HG03280 (cell line): Measurements from ENCODE around the gene KIF5A.
"Not testable (repeated sequence)": the region's sequence is repeated elsewhere in the genome, so short reads cannot be mapped to it uniquely, and the experiment has no call there.

Experiments
- ATAC-seq: cut with Tn5 transposase; IDR thresholded peaks from one replicate; pipeline ENCODE4 v1.9.1; 2021; ENCODE audit warnings: mild to moderate bottlenecking, moderate library complexity; ENCODE audit not compliant: unreplicated experiment

The KIF5A gene

DNA sequence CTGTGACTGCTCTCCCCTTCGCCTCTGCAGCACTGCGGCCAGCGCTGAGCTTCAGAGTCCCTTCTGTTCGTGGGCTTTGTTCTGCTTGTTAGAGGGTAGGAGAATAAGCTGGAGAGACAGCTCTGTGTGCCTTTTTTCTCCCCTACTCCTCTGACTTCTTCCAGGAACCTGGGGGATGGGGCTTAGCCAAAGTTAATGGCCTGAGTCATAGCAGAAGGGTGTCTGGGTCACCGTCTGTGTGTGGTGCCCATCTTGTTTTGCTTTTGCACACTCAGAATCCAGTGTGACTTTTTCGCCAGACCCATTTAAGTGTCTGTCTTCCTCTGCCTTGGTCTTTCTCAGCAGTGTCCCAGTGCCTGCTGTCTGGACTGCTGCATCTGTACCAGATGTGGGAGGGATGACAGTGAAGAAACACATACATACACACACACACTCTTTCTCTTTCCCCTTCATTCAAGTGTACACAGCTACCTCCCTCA is 3.0 kb downstream of the KIF5A start:
- ATAC-seq = no peak

DNA sequence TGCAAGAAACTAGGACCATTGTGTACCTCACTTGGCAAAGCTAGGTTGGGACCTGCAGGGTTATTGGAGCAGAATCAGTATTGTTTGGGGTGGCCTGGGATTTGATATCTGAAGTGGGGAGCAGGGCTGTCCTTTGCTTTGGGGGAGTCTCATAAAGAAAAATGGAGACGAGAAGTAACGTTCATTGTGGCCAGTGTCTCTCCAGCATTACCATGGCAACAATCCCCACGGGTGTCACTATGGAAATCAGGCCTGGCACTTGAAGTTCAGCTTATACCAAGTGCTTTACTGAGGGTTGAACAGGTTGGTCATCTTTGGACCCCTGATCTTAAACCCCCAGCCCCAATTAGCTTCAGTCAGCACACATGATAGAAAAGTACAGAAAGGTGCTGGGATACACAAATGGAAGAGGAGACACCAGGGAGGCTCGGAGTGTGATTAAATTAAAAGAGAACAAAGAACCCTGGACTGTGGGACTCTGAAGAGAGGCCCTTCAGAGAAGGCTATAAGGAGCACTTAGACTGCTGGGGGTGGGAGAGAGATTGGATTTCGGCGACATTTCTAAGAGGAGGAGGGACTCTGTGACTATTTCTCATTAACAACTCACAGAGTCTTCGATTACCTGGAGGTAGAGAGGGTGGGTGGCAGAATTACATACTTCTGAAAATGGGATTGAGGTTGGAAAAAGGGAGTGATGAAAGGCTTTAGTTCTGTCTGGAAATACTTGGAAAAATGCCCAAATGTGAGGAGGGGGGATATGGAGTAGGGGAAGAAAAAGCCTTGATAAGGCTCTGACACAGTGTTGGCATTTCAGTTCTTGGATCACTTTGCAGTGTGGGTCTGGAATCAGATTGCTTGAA is 3.7 kb downstream of the KIF5A start:
- ATAC-seq = no peak

- ATAC-seq = no peak
Measured at GRCh38 chr12:57554453-57554852, 4.6 kb downstream of the KIF5A start.

GRCh38 chr12:57554897-57555296 is 5.1 kb downstream of the KIF5A start:
- no peak for ATAC-seq

- ATAC-seq = no peak
Measured at GRCh38 chr12:57558864-57559263, 9.0 kb downstream of the KIF5A start.

DNA sequence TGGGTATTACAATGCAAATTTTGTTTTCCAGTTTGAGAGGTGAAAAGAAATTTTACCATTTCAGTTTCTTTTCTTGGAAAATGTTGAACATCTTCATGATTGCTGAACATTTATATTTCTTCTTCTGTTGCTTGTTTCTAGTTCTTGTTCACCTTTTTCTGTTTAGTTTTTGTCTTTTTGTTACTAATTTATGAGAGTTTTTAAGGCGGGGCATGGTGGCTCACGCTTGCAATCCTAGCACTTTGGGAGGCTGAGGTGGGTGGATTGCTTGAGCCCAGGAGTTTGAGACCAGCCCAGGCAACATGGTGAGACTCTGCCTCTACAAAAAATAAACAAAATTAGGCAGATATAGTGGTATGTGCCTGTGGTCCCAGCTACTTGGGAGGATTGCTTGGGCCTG is 10.7 kb downstream of the KIF5A start:
- ATAC-seq = no peak

DNA sequence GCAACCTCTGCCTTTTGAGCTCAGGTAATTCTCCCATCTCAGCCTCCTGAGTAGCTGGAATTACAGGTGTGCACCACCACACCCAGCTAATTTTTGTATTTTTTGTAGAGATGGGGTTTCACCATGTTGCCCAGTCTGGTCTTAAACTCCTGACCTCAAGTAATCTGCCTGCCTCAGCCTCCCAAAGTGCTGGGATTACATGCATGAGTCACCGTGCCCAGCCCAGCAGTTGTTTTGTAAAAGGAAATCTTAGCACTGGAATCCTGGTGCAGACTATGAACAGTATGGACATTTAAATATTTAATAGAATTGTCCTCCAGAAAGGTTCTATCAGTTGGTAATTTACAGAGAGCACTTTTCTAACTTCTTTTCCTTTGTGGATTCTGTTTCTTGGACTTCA is 11.3 kb downstream of the KIF5A start:
- not testable (repeated sequence) for ATAC-seq

- ATAC-seq = no peak
Measured at GRCh38 chr12:57563358-57563757, 13.5 kb downstream of the KIF5A start.

- no peak for ATAC-seq
Measured at GRCh38 chr12:57564178-57564740, 14.4 kb downstream of the KIF5A start.

DNA sequence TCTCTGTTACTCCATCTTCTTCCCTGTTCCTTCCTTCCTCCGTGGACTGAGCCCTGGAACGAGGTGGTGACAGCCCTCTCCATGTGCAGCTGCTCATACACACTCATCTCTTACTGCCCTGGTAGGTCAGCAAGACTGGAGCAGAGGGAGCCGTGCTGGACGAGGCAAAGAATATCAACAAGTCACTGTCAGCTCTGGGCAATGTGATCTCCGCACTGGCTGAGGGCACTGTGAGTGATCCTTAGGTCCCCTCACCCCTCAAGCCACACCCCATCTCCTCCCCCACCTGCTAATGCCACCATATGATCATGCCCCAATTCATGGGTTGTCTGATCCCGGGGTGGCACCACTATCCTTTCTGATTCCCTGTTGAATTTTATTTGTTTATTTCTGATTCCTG is 19.0 kb downstream of the KIF5A start:
- ATAC-seq = no peak

GRCh38 chr12:57569858-57570257 is 20.0 kb downstream of the KIF5A start:
- ATAC-seq = no peak

DNA sequence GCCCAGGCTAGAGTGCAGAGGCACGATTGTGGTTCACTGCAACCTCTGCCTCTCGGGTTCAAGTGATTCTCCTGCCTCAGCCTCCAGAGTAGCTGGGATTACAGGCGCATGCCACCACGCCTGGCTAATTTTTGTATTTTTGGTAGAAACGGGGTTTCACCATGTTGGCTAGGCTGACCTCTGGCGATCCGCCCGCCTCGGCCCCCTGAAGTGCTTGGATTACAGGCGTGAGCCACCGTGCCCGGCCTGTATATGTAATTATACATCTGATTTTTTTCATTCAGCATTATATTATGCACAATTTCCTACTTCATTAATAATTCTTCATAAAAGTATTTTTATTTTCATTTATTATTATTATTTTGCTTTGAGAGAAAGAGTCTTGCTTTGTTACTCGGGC is 20.6 kb downstream of the KIF5A start:
- ATAC-seq = not testable (repeated sequence)

GRCh38 chr12:57571926-57572762 is 22.3 kb downstream of the KIF5A start:
- ATAC-seq = no peak

GRCh38 chr12:57574795-57575194 is 25.0 kb downstream of the KIF5A start:
- ATAC-seq = no peak

- no peak for ATAC-seq
Measured at GRCh38 chr12:57575771-57576612, 26.1 kb downstream of the KIF5A start.

DNA sequence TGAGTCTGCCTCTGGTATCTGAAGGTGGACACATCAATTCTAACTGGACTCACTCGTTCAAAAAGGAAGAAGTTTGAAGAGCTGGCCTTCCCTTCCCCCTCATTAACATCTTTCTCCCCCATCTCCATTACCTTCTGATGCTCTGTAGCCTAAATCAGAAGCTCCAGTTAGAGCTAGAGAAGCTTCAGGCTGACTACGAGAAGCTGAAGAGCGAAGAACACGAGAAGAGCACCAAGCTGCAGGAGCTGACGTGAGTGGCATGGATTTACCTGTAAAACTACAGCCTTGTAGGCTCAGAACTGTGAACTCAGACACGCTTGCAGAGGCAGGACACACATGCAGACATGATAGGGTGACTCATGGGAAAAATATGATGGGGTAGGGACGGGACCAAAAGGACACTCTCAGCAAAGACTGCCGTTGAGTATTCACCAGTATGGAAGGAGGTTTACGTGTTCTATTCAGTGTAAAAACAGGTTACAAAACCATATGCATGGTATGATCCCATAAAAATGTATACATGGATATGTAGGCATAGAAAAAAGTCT is 26.8 kb downstream of the KIF5A start:
- ATAC-seq = no peak

DNA sequence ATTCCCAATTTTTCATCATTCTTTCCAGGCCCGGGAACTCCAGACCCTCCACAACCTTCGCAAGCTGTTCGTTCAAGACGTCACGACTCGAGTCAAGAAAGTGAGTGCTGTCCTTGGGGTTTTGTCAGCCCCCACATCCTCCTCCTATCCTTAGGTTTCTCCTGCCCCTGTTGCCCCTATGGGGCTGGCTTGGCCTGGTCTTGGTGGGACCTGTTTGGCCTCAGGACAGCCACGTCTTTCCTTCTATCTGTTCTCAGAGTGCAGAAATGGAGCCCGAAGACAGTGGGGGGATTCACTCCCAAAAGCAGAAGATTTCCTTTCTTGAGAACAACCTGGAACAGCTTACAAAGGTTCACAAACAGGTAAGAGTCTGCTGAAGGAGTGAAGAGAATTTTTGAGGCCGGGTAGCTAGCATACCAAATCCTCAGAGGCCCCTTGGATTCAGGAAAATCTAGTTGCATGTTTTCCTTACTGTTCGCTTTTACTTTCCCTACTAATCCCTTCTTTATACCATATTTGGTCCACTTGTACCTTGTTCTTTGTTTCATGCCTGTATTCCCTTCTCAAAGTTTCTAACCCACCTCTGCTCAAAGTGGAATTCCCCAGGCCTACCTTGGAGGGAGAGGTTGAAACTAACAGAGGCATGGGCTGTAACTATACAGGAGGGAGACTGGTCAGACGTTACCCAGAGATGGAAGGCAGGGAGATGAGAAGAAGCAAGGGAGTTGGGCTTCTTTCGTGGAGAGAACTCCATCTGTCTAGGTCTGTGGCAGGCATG is 28.3 kb downstream of the KIF5A start:
- ATAC-seq = no peak

DNA sequence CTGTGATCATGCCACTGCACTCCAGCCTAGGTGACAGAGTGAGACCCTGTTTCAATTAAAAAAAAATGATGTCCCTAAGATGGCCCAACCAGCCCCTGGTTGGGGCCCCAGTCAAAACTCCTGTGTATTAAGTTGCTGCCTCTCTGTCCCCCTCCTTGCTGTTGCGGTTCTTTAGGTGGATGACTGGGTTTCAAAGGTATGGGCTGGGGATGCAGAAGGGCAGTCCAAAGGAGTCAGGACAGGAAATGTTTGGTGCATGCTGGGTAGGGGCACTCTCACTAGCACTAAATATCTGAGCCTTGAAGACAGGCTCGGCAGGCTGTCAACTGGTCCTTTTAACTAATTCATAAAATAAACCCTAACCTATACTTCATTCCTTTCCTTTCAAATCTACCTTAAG is 29.2 kb downstream of the KIF5A start:
- ATAC-seq = no peak

GRCh38 chr12:57579677-57580465 is 30.0 kb downstream of the KIF5A start:
- no peak for ATAC-seq
